Measurements from ENCODE around the gene AHI1.

The AHI1 gene

DNA sequence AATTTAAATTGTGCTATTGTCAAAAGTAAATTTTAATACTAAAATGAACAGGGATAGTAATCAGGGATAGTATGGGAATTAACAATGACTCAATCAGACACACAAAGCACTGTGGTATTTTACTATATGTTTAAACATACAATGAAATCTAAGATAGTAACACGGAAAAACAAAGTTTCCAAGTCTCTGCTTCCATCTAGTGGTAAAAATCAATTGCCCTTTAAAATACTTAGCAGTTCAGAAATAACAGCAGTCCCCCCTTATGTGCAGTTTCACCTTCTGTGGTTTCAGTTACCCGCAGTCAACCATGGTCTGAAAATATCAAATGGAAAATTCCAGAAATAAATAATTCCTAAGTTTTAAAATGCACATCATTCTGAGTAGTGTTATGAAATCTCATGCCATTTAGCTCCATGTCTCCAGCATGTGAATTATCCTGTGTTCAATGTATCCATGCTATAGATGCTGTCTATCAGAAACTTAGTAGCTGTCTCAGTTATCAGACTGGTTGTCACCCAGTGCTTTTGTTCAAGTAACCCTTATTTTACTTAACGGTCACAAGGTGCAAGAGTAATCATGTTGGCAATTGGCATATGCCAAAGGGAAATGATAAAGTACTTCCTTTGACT lies 58.5 kb downstream of the AHI1 start:
- H3K4me1 ChIP-seq (ENCODE audit: low read depth, poor library complexity, severe bottlenecking) = peaks cover 34% of the 10 kb centered on the region
- TF ChIP-seq, protein P1, sequence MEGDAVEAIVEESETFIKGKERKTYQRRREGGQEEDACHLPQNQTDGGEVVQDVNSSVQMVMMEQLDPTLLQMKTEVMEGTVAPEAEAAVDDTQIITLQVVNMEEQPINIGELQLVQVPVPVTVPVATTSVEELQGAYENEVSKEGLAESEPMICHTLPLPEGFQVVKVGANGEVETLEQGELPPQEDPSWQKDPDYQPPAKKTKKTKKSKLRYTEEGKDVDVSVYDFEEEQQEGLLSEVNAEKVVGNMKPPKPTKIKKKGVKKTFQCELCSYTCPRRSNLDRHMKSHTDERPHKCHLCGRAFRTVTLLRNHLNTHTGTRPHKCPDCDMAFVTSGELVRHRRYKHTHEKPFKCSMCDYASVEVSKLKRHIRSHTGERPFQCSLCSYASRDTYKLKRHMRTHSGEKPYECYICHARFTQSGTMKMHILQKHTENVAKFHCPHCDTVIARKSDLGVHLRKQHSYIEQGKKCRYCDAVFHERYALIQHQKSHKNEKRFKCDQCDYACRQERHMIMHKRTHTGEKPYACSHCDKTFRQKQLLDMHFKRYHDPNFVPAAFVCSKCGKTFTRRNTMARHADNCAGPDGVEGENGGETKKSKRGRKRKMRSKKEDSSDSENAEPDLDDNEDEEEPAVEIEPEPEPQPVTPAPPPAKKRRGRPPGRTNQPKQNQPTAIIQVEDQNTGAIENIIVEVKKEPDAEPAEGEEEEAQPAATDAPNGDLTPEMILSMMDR (conservative IDR thresholded peaks at IDR 0.05; ENCODE audit: low read depth, low read length) = peak; percentile 83
- no peaks in the 10 kb centered on the region for H4K20me1 ChIP-seq (ENCODE audit: insufficient read depth)
- H3K4me2 ChIP-seq = peak overlapping the region; percentile 83
- no peak overlapping the region for H3K27ac ChIP-seq
- H3K4me3 ChIP-seq (IDR thresholded peaks at IDR 0.05; ENCODE audit: insufficient read depth, low read depth, low read length) = no peak overlapping the region
- H3K9ac ChIP-seq = no peak overlapping the region
- no peaks in the 10 kb centered on the region for H3K27me3 ChIP-seq (ENCODE audit: insufficient read depth, low read depth)
- H2AFZ ChIP-seq (ENCODE audit: low read depth) = no peak overlapping the region
- no peaks in the 10 kb centered on the region for H3K79me2 ChIP-seq (ENCODE audit: insufficient read depth, low read depth)
- no peaks in the 10 kb centered on the region; the same call in 1 of the 2 replicates for H3K36me3 ChIP-seq (ENCODE audit: insufficient read depth)

DNA sequence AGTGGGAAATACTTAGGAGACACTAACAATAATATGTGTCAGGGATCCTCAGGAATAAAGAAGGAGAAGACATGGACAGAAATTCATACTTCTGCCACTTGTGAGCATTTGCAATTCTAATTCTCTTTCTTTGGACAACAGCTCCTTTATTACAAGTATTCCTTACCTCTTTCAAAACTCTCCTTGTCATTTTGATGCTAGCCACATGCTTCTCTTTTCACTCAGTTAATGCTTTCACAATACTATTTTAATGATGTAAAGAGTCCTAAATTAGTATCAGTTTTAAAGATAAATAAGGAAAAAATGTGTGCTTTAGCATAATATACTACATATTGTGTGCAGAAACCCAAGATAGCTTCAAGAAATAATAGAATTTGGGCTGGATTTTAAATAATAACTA lies 62.5 kb downstream of the AHI1 start:
- Histone ChIP-seq H3K9ac (no peak overlapping the region), H4K20me1 (ENCODE audit: insufficient read depth) (no peaks in the 10 kb centered on the region), H3K36me3 (ENCODE audit: insufficient read depth) (no peaks in the 10 kb centered on the region; the same call in 1 of the 2 replicates), H3K27me3 (ENCODE audit: insufficient read depth, low read depth) (no peaks in the 10 kb centered on the region), H3K4me1 (ENCODE audit: low read depth, poor library complexity, severe bottlenecking) (peaks cover 25% of the 10 kb centered on the region), H2AFZ (ENCODE audit: low read depth) (no peak overlapping the region), H3K4me2 (no peak overlapping the region), H3K4me3 (IDR thresholded peaks at IDR 0.05; ENCODE audit: insufficient read depth, low read depth, low read length) (no peak overlapping the region), H3K27ac (no peak overlapping the region), H3K79me2 (ENCODE audit: insufficient read depth, low read depth) (no peaks in the 10 kb centered on the region)
- TF ChIP-seq, protein P1 (conservative IDR thresholded peaks at IDR 0.05; ENCODE audit: low read depth, low read length) = no peak

DNA sequence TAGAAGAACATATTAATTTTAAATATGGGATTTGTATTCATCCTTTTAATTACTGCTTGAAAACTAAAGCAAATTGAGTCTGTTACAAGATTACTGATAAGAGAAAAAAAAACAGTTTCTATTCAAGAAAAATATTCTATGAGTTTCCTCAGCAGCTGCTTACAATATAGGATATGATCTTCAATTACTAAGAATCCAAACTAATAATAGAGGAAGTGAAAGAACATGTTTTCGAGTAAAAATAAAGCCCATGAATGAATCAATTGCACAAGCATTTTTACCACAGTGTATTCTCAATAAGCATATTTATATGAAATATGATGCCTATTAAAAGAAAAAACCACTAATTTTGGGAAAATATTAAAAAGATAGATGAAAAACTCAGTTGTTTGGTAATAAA lies 63.4 kb downstream of the AHI1 start:
- Histone ChIP-seq H3K4me1 (ENCODE audit: low read depth, poor library complexity, severe bottlenecking) (peaks cover 16% of the 10 kb centered on the region), H3K79me2 (ENCODE audit: insufficient read depth, low read depth) (no peaks in the 10 kb centered on the region), H4K20me1 (ENCODE audit: insufficient read depth) (no peaks in the 10 kb centered on the region), H3K27ac (no peak overlapping the region), H2AFZ (ENCODE audit: low read depth) (no peak overlapping the region), H3K36me3 (ENCODE audit: insufficient read depth) (no peaks in the 10 kb centered on the region; the same call in 1 of the 2 replicates), H3K4me2 (no peak overlapping the region), H3K4me3 (IDR thresholded peaks at IDR 0.05; ENCODE audit: insufficient read depth, low read depth, low read length) (no peak overlapping the region), H3K27me3 (ENCODE audit: insufficient read depth, low read depth) (no peaks in the 10 kb centered on the region), H3K9ac (no peak overlapping the region)
- TF ChIP-seq, protein P1 (conservative IDR thresholded peaks at IDR 0.05; ENCODE audit: low read depth, low read length) = no peak

DNA sequence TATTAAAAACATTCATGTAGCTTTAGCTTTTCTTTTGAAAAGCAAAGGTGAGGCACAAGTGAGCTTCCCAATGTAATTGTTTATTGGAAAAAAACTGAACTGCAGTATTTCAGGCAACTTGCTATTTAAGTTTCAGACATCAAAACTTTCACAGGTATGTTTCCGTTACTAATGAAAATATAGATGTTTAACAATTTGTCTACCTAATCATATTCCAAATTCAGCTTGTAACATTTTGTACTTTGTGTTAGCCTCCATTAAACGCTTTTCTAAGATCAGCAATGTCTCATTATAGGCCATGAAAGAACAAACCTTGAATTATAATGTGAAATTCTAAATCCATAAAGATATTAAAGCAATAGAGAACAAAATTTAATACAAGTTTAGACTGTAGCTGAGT lies 69.5 kb downstream of the AHI1 start:
- no peaks in the 10 kb centered on the region for H4K20me1 ChIP-seq (ENCODE audit: insufficient read depth)

More for the DNA sequence above, 69.5 kb downstream of the AHI1 start:
- Histone ChIP-seq H3K9ac (no peak overlapping the region), H2AFZ (ENCODE audit: low read depth) (no peak overlapping the region), H3K36me3 (ENCODE audit: insufficient read depth) (no peaks in the 10 kb centered on the region), H3K27ac (no peak overlapping the region), H3K4me3 (IDR thresholded peaks at IDR 0.05; ENCODE audit: insufficient read depth, low read depth, low read length) (no peak overlapping the region), H3K4me2 (no peak overlapping the region), H3K4me1 (ENCODE audit: low read depth, poor library complexity, severe bottlenecking) (peaks cover 13% of the 10 kb centered on the region), H3K79me2 (ENCODE audit: insufficient read depth, low read depth) (no peaks in the 10 kb centered on the region), H3K27me3 (ENCODE audit: insufficient read depth, low read depth) (no peaks in the 10 kb centered on the region)
- TF ChIP-seq, protein P1 (conservative IDR thresholded peaks at IDR 0.05; ENCODE audit: low read depth, low read length) = no peak

Data from KMS-11 (cell line).